GM19395 (cell line): ENCODE results near the gene CEP250.

ENCODE experiments used
- ATAC-seq: cut with Tn5 transposase; IDR thresholded peaks from one replicate; pipeline ENCODE4 v1.9.1; 2021; ENCODE audit warnings: mild to moderate bottlenecking, moderate library complexity; ENCODE audit not compliant: unreplicated experiment

CEP250 gene

DNA sequence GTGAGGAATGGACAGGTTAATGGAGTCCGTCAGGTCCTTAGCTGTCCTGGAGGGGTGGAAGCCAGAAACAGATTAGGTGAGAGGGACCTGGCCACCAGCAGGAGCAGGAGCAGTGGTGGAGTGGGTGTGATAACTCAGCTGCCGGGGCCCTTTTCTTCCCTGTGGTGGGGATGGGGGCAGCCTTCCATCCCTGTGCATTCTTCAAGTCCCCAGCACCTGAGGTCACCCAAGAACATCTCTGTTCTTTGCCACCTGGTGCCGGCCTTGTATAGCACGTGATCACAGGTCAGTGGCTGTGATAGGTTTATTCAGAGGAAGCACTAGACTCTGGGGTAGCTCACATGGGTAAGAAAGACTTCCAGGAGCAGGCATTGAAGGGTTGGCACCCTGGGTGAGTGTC, 103.1 kb downstream of the CEP250 start:
- ATAC-seq: no peak

- no peak for ATAC-seq
Measured at GRCh38 chr20:35559042-35559693, 103.8 kb downstream of the CEP250 start.

GRCh38 chr20:35560105-35560511, 104.7 kb downstream of the CEP250 start:
- no peak for ATAC-seq

DNA sequence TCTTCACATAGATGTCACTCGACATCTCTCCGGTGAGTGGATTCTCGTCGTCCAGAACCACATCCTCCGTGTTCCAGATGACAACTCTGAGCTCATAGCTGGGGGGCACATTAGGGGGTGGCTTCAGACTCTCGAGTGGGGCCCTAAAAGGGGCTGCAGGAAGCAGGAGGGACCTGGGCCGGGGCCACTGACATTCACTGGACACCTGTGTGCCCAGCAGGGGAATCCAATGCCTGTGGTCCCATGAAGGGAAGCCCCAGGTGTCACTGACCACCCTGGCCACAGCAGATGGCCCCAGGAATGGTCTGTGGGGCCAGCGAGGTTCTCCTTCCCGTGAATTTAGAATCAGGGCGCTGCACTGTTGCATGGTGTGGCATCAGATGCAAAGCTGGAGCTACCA, 105.1 kb downstream of the CEP250 start:
- ATAC-seq: no peak

DNA sequence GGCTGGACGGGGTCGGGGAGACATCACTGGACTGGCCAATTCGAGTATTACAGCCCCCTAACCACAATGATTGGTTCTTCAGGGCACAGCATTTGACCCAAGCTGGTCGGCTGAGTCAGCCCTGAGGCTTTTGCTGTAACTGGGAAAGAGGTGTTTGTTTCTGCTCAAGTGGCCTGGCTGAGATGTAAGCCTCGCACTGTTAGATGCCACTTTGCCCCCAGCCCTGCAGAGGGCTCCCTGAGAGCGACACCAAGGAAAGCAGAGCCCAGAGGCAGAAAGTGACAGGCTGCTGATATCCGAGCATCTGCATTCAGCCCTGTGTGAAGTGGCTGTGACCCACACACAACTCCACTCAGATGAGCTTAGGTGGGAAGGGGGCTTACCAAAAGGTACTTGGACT, 105.9 kb downstream of the CEP250 start:
- ATAC-seq: no peak

- ATAC-seq: no peak
Measured at GRCh38 chr20:35561671-35562070, 106.3 kb downstream of the CEP250 start.

DNA sequence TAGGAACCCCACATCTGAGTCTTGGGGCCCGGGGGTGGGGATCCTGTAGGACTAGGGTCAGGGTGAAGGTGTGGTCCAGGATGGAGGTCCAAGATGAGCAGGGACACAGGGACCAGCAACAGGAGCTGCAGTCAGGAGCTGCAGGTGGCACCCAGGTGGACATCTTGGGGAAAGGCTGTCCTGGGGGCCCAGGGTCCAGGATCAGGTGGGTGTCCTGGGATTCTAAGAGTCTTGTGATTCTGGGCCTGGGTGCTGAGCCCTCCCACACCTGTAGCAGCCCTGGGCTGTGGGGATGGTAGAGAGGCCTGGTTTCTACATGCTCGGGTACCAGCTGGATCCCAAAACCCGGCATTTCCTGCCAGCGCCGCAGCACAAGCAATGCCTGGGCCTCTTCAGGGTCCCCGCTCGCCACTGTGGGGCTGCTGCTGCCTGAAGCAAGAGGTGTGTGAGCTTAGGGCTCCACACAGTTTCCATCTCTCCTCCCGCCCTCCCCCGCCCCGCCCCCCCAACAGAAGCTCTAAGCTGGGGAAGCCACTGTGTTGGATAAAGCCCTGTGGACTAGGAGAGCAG, 107.2 kb downstream of the CEP250 start:
- no peak for ATAC-seq

- ATAC-seq: no peak
Measured at GRCh38 chr20:35563834-35564233, 108.4 kb downstream of the CEP250 start.

- ATAC-seq: no peak
Measured at GRCh38 chr20:35564905-35565304, 109.5 kb downstream of the CEP250 start.

DNA sequence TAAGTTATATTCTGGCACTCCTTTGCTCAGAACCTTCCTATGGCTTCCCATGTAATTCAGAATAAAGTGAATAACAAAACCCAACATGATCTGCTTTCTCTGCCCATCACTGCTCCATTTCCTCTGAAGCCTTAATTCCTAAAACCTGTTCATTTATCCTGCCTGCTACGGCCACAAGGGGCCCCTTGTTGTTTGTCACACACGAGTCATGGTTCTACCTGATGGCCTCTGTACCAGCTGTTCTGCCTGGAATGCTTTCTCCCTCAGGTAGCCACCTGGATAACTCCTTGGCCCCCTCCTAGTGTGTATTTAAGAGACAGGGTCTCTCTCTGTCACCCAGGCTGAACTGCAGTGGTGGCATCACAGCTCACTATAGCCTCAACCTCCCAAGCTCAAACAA, 113.2 kb downstream of the CEP250 start:
- ATAC-seq: no peak
